AG09309 (cell line): Measurements from ENCODE around the gene STOX1.
"Not testable (repeated sequence)": the region's sequence is repeated elsewhere in the genome, so short reads cannot be mapped to it uniquely, and the experiment has no call there.

Experiments used
- DNase-seq: peaks from one replicate; pipeline ENCODE4 v3.0.0-alpha.2; 2010; ENCODE audit warnings: low read depth
- H3K4me3 ChIP-seq: 2 replicates; pipeline ENCODE4 v1.5.1; 2011; ENCODE audit warnings: mild to moderate bottlenecking, low read depth, low read length, moderate library complexity; ENCODE audit not compliant: control insufficient read depth
- CTCF ChIP-seq: IDR thresholded peaks from 2 replicates; pipeline ENCODE4 v1.5.1; 2011; ENCODE audit warnings: mild to moderate bottlenecking, low read depth, low read length, inconsistent platforms; ENCODE audit not compliant: insufficient read depth, control insufficient read depth; ENCODE audit errors: missing control alignments

Gene STOX1

GRCh38 chr10:68901105-68901927 lies 74.0 kb downstream of the STOX1 start, which contains the start of gene DDX50:
Gene DDX50 (plus strand): TSS chr10:68901315. CDS start chr10:68901385, 70 bp downstream.
- peak within 1 kb of the TSS; percentile 60 for H3K4me3 ChIP-seq
- peak; percentile 98 for DNase-seq
- no peak for TF ChIP-seq CTCF

- no peak for TF ChIP-seq CTCF
- no peak for DNase-seq
- peak overlapping the region; percentile 60 for H3K4me3 ChIP-seq
Observed at GRCh38 chr10:68902382-68902781, 75.1 kb downstream of the STOX1 start.

GRCh38 chr10:68924593-68924992 lies 97.3 kb downstream of the STOX1 start:
- H3K4me3 ChIP-seq: no peak overlapping the region
- no peak for DNase-seq
- no peak for TF ChIP-seq CTCF

GRCh38 chr10:68925489-68925888 lies 98.2 kb downstream of the STOX1 start:
- H3K4me3 ChIP-seq: no peak overlapping the region

GRCh38 chr10:68929157-68929556 lies 101.8 kb downstream of the STOX1 start:
- not testable (repeated sequence) for H3K4me3 ChIP-seq, DNase-seq

More at GRCh38 chr10:68925489-68925888, 98.2 kb downstream of the STOX1 start:
- DNase-seq: no peak
- no peak for TF ChIP-seq CTCF

- H3K4me3 ChIP-seq, DNase-seq: not testable (repeated sequence)
Observed at GRCh38 chr10:68929888-68930287, 102.6 kb downstream of the STOX1 start.

- not testable (repeated sequence) for DNase-seq, H3K4me3 ChIP-seq
Observed at GRCh38 chr10:68932860-68933259, 105.5 kb downstream of the STOX1 start.

- no peak for TF ChIP-seq CTCF
- H3K4me3 ChIP-seq: no peak overlapping the region
- DNase-seq: no peak
Observed at GRCh38 chr10:68934994-68935393, 107.7 kb downstream of the STOX1 start.
